K562 (cell line): ENCODE measurements around the gene ZNF835.
A peak's percentile ranks its signal among the peaks of the same experiment; 100 is the strongest.

ENCODE experiments used
- CTCF ChIP-seq, 3 experiments: IDR thresholded peaks in 2 of 3; conservative IDR thresholded peaks in 1 of 3; 2 replicates each; pipeline ENCODE4 v1.5.1; 2011 to 2012; ENCODE audit warnings: low read length in 3 of 3, mild to moderate bottlenecking in 3 of 3, control low read depth in 2 of 3, improper control_type of control experiment in 1 of 3, inconsistent platforms in 1 of 3, low read depth in 1 of 3, mixed read lengths in 1 of 3, moderate library complexity in 1 of 3; ENCODE audit not compliant: insufficient read depth in 2 of 3
- E2F4 ChIP-seq: sonication (generic); formaldehyde crosslinking; IDR thresholded peaks from 2 replicates; pipeline ENCODE4 v1.8.0; 2022; ENCODE audit warnings: mild to moderate bottlenecking, low read depth, missing genetic modification reagents
- NFXL1 ChIP-seq: fragments of 450-650 bp; formaldehyde crosslinking; IDR thresholded peaks from 2 replicates; pipeline ENCODE4 v1.4.0; 2021; ENCODE audit warnings: mild to moderate bottlenecking
- NRF1 ChIP-seq, 2 experiments: fragments of 450-650 bp; IDR thresholded peaks in 1 of 2; conservative IDR thresholded peaks in 1 of 2; 2 replicates each; pipeline ENCODE4 v1.6.1; 2014; ENCODE audit warnings: mild to moderate bottlenecking in 2 of 2
- SP1 ChIP-seq: sonication (generic); formaldehyde crosslinking; IDR thresholded peaks from 2 replicates; pipeline ENCODE4 v1.8.1; 2022; ENCODE audit warnings: mild to moderate bottlenecking, missing genetic modification reagents
- WHSC1 ChIP-seq: IDR thresholded peaks from one replicate; pipeline ENCODE4 v1.6.1; 2012; ENCODE audit warnings: low read length, control low read depth, inconsistent platforms
- ZBED1 ChIP-seq: IDR thresholded peaks from 2 replicates; pipeline ENCODE4 v1.6.1; 2014

- TF ChIP-seq NFXL1 (CRISPR knock-in tag), result no peak
- peak; percentile 30; the same call in 1 of the 2 replicates for TF ChIP-seq SP1 (CRISPR knock-in tag)
- TF ChIP-seq NRF1 (conservative IDR thresholded peaks at IDR 0.05 in 1 of 2, IDR thresholded peaks at IDR 0.05 in 1 of 2), result no peak
- TF ChIP-seq ZBED1, result no peak
- no peak for TF ChIP-seq CTCF (IDR thresholded peaks at IDR 0.05 in 2 of 3, conservative IDR thresholded peaks at IDR 0.05 in 1 of 3; ENCODE audit: insufficient read depth in 2 of 3, low read depth in 1 of 3, low read length in 3 of 3)
- peak; percentile 87; the same call in 1 of the 2 replicates for TF ChIP-seq E2F4 (CRISPR knock-in tag)
- no peak for TF ChIP-seq WHSC1
These were observed 33.5 kb downstream of the ZNF835 start for GRCh38 chr19:56637976-56638555.
